ENCODE measurements around the gene IL17B.

IL17B gene

GRCh38 chr5:149355688-149356087 is 23.4 kb downstream of the IL17B start:
- no peaks in the 10 kb centered on the region for H3K9me3 ChIP-seq (ENCODE audit: control insufficient read depth, insufficient read depth, low read length)
- peaks cover 17% of the 10 kb centered on the region for H3K36me3 ChIP-seq (ENCODE audit: insufficient read depth, low read length)
- no peaks in the 10 kb centered on the region for H3K4me1 ChIP-seq (ENCODE audit: insufficient read depth, low read length)
- no peak overlapping the region for H3K9ac ChIP-seq (ENCODE audit: low read depth, low read length)

- H3K9ac ChIP-seq (ENCODE audit: low read depth, low read length): no peak overlapping the region
- no peaks in the 10 kb centered on the region for H3K9me3 ChIP-seq (ENCODE audit: control insufficient read depth, insufficient read depth, low read length)
- no peaks in the 10 kb centered on the region for H3K4me1 ChIP-seq (ENCODE audit: insufficient read depth, low read length)
- H3K36me3 ChIP-seq (ENCODE audit: insufficient read depth, low read length): peaks cover 29% of the 10 kb centered on the region
Measured at GRCh38 chr5:149353911-149354310, 25.2 kb downstream of the IL17B start.

GRCh38 chr5:149352169-149352568 is 26.9 kb downstream of the IL17B start:
- no peaks in the 10 kb centered on the region for H3K4me1 ChIP-seq (ENCODE audit: insufficient read depth, low read length)
- H3K36me3 ChIP-seq (ENCODE audit: insufficient read depth, low read length): peaks cover 42% of the 10 kb centered on the region
- H3K9ac ChIP-seq (ENCODE audit: low read depth, low read length): no peak overlapping the region

GRCh38 chr5:149349382-149349781 is 29.7 kb downstream of the IL17B start:
- Histone ChIP-seq H3K4me1 (ENCODE audit: insufficient read depth, low read length) (no peaks in the 10 kb centered on the region), H3K36me3 (ENCODE audit: insufficient read depth, low read length) (peaks cover 40% of the 10 kb centered on the region), H3K9me3 (ENCODE audit: control insufficient read depth, insufficient read depth, low read length) (no peaks in the 10 kb centered on the region), H3K9ac (ENCODE audit: low read depth, low read length) (no peak overlapping the region)

More at GRCh38 chr5:149352169-149352568, 26.9 kb downstream of the IL17B start:
- no peaks in the 10 kb centered on the region for H3K9me3 ChIP-seq (ENCODE audit: control insufficient read depth, insufficient read depth, low read length)

- H3K36me3 ChIP-seq (ENCODE audit: insufficient read depth, low read length): peaks cover 40% of the 10 kb centered on the region
- no peaks in the 10 kb centered on the region for H3K4me1 ChIP-seq (ENCODE audit: insufficient read depth, low read length)
- no peak overlapping the region for H3K9ac ChIP-seq (ENCODE audit: low read depth, low read length)
- no peaks in the 10 kb centered on the region for H3K9me3 ChIP-seq (ENCODE audit: control insufficient read depth, insufficient read depth, low read length)
Measured at GRCh38 chr5:149348518-149348917, 30.6 kb downstream of the IL17B start.

GRCh38 chr5:149345892-149346222 is 33.2 kb downstream of the IL17B start:
- no peaks in the 10 kb centered on the region for H3K4me1 ChIP-seq (ENCODE audit: insufficient read depth, low read length)
- H3K36me3 ChIP-seq (ENCODE audit: insufficient read depth, low read length): peaks cover 27% of the 10 kb centered on the region
- H3K9me3 ChIP-seq (ENCODE audit: control insufficient read depth, insufficient read depth, low read length): no peaks in the 10 kb centered on the region
- H3K9ac ChIP-seq (ENCODE audit: low read depth, low read length): peak overlapping the region; percentile 92

GRCh38 chr5:149345147-149345891 is 33.8 kb downstream of the IL17B start, which contains the start of gene GRPEL2:
TSS of gene GRPEL2 (plus strand) at chr5:149345499. CDS start at chr5:149345540, 41 bp downstream.
- Histone ChIP-seq H3K36me3 (ENCODE audit: insufficient read depth, low read length) (peaks cover 23% of the 10 kb centered on the region), H3K4me1 (ENCODE audit: insufficient read depth, low read length) (no peaks in the 10 kb centered on the region), H3K9me3 (ENCODE audit: control insufficient read depth, insufficient read depth, low read length) (no peaks in the 10 kb centered on the region), H3K9ac (ENCODE audit: low read depth, low read length) (peak within 1 kb of the TSS; percentile 92)

- H3K9ac ChIP-seq (ENCODE audit: low read depth, low read length): no peak overlapping the region; the same call in 1 of the 2 replicates
- H3K4me1 ChIP-seq (ENCODE audit: insufficient read depth, low read length): no peaks in the 10 kb centered on the region
- H3K9me3 ChIP-seq (ENCODE audit: control insufficient read depth, insufficient read depth, low read length): no peaks in the 10 kb centered on the region
- H3K36me3 ChIP-seq (ENCODE audit: insufficient read depth, low read length): peaks cover 14% of the 10 kb centered on the region
Measured at GRCh38 chr5:149344151-149344550, 34.9 kb downstream of the IL17B start.

- Histone ChIP-seq H3K9ac (ENCODE audit: low read depth, low read length) (no peak overlapping the region), H3K36me3 (ENCODE audit: insufficient read depth, low read length) (no peaks in the 10 kb centered on the region), H3K4me1 (ENCODE audit: insufficient read depth, low read length) (no peaks in the 10 kb centered on the region), H3K9me3 (ENCODE audit: control insufficient read depth, insufficient read depth, low read length) (no peaks in the 10 kb centered on the region)
Measured at GRCh38 chr5:149341876-149342275, 37.2 kb downstream of the IL17B start.

GRCh38 chr5:149340920-149341319 is 38.2 kb downstream of the IL17B start:
- H3K4me1 ChIP-seq (ENCODE audit: insufficient read depth, low read length): no peaks in the 10 kb centered on the region

GRCh38 chr5:149338364-149338763 is 40.7 kb downstream of the IL17B start:
- H3K36me3 ChIP-seq (ENCODE audit: insufficient read depth, low read length): no peaks in the 10 kb centered on the region
- no peak overlapping the region for H3K9ac ChIP-seq (ENCODE audit: low read depth, low read length)
- no peaks in the 10 kb centered on the region for H3K9me3 ChIP-seq (ENCODE audit: control insufficient read depth, insufficient read depth, low read length)
- no peaks in the 10 kb centered on the region for H3K4me1 ChIP-seq (ENCODE audit: insufficient read depth, low read length)

More at GRCh38 chr5:149340920-149341319, 38.2 kb downstream of the IL17B start:
- H3K9me3 ChIP-seq (ENCODE audit: control insufficient read depth, insufficient read depth, low read length): no peaks in the 10 kb centered on the region
- H3K9ac ChIP-seq (ENCODE audit: low read depth, low read length): no peak overlapping the region
- no peaks in the 10 kb centered on the region for H3K36me3 ChIP-seq (ENCODE audit: insufficient read depth, low read length)

- Histone ChIP-seq H3K4me1 (ENCODE audit: insufficient read depth, low read length) (no peaks in the 10 kb centered on the region), H3K36me3 (ENCODE audit: insufficient read depth, low read length) (no peaks in the 10 kb centered on the region), H3K9ac (ENCODE audit: low read depth, low read length) (no peak overlapping the region), H3K9me3 (ENCODE audit: control insufficient read depth, insufficient read depth, low read length) (no peaks in the 10 kb centered on the region)
Measured at GRCh38 chr5:149337736-149338135, 41.4 kb downstream of the IL17B start.

GRCh38 chr5:149333711-149334443 is 45.2 kb downstream of the IL17B start:
- no peak overlapping the region for H3K9ac ChIP-seq (ENCODE audit: low read depth, low read length)
- no peaks in the 10 kb centered on the region for H3K4me1 ChIP-seq (ENCODE audit: insufficient read depth, low read length)
- no peaks in the 10 kb centered on the region for H3K9me3 ChIP-seq (ENCODE audit: control insufficient read depth, insufficient read depth, low read length)
- no peaks in the 10 kb centered on the region for H3K36me3 ChIP-seq (ENCODE audit: insufficient read depth, low read length)

GRCh38 chr5:149328177-149328576 is 50.9 kb downstream of the IL17B start:
- H3K36me3 ChIP-seq (ENCODE audit: insufficient read depth, low read length): no peaks in the 10 kb centered on the region
- H3K4me1 ChIP-seq (ENCODE audit: insufficient read depth, low read length): no peaks in the 10 kb centered on the region
- no peak overlapping the region for H3K9ac ChIP-seq (ENCODE audit: low read depth, low read length)
- no peaks in the 10 kb centered on the region for H3K9me3 ChIP-seq (ENCODE audit: control insufficient read depth, insufficient read depth, low read length)

GRCh38 chr5:149326611-149327010 is 52.5 kb downstream of the IL17B start:
- Histone ChIP-seq H3K9me3 (ENCODE audit: control insufficient read depth, insufficient read depth, low read length) (no peaks in the 10 kb centered on the region), H3K9ac (ENCODE audit: low read depth, low read length) (no peak overlapping the region), H3K36me3 (ENCODE audit: insufficient read depth, low read length) (no peaks in the 10 kb centered on the region), H3K4me1 (ENCODE audit: insufficient read depth, low read length) (peaks cover 6% of the 10 kb centered on the region; the same call in 1 of the 2 replicates)

Data from ES-I3 (cell line).